Measurements from ENCODE around the gene LINC01488.

The LINC01488 gene

GRCh38 chr11:69531071-69531716 is 49.7 kb downstream of the LINC01488 start:
- WGBS (ENCODE audit: extremely low coverage, insufficient coverage, low lambda C conversion rate): 100% methylated on average over 1 of the region's 12 CpGs
- DNase-seq: no peak

GRCh38 chr11:69531717-69532088 is 50.2 kb downstream of the LINC01488 start:
- H3K79me2 ChIP-seq (ENCODE audit: control insufficient read depth, insufficient read depth, low read length): no peaks in the 10 kb centered on the region
- no peak overlapping the region for H3K9ac ChIP-seq (ENCODE audit: low read length)
- H3K23ac ChIP-seq (ENCODE audit: low read length): no peak overlapping the region

More at GRCh38 chr11:69531071-69531716, 49.7 kb downstream of the LINC01488 start:
- no peak overlapping the region for H3K9ac ChIP-seq (ENCODE audit: low read length)
- no peak overlapping the region for H3K18ac ChIP-seq (ENCODE audit: low read length)
- no peak overlapping the region for H2BK5ac ChIP-seq (ENCODE audit: low read length)
- no peak overlapping the region for H3K23ac ChIP-seq (ENCODE audit: low read length)
- no peak overlapping the region for H2BK15ac ChIP-seq (replicated peaks; ENCODE audit: low read depth)
- no peak overlapping the region for H4K5ac ChIP-seq (ENCODE audit: low read length)
- no peak overlapping the region for H2BK120ac ChIP-seq (ENCODE audit: low read depth, low read length)
- H3K4me1 ChIP-seq (ENCODE audit: control insufficient read depth, low read depth, low read length): no peaks in the 10 kb centered on the region
- no peak overlapping the region for H2AK5ac ChIP-seq (ENCODE audit: low read length)
- H3K36me3 ChIP-seq (ENCODE audit: control insufficient read depth, insufficient read depth, low read length): no peaks in the 10 kb centered on the region
- no peaks in the 10 kb centered on the region for H3K79me2 ChIP-seq (ENCODE audit: control insufficient read depth, insufficient read depth, low read length)
- no peak overlapping the region for H3K4ac ChIP-seq (ENCODE audit: low read depth, low read length)
- no peaks in the 10 kb centered on the region for H3K79me1 ChIP-seq (ENCODE audit: low read length)
- H3K27ac ChIP-seq (ENCODE audit: low read depth, low read length): no peak overlapping the region
- H3K4me3 ChIP-seq (ENCODE audit: low read length): no peak overlapping the region
- no peak overlapping the region for H4K8ac ChIP-seq (ENCODE audit: low read depth, low read length)
- no peak overlapping the region for H3K4me2 ChIP-seq (ENCODE audit: low read length)
- no peaks in the 10 kb centered on the region for H3K27me3 ChIP-seq (ENCODE audit: insufficient read depth, low read length, poor library complexity)
- no peak overlapping the region for H3K56ac ChIP-seq (ENCODE audit: low read length)

GRCh38 chr11:69533296-69534165 is 52.1 kb downstream of the LINC01488 start:
- H3K27ac ChIP-seq (ENCODE audit: low read depth, low read length): no peak overlapping the region
- no peak overlapping the region for H3K56ac ChIP-seq (ENCODE audit: low read length)
- H3K27me3 ChIP-seq (ENCODE audit: insufficient read depth, low read length, poor library complexity): no peaks in the 10 kb centered on the region
- no peak overlapping the region for H3K18ac ChIP-seq (ENCODE audit: low read length)
- H3K4me1 ChIP-seq (ENCODE audit: control insufficient read depth, low read depth, low read length): no peaks in the 10 kb centered on the region
- H3K4ac ChIP-seq (ENCODE audit: low read depth, low read length): no peak overlapping the region
- H3K23ac ChIP-seq (ENCODE audit: low read length): no peak overlapping the region
- no peak overlapping the region for H2BK5ac ChIP-seq (ENCODE audit: low read length)
- no peaks in the 10 kb centered on the region for H3K79me2 ChIP-seq (ENCODE audit: control insufficient read depth, insufficient read depth, low read length)
- no peak overlapping the region for H2BK15ac ChIP-seq (replicated peaks; ENCODE audit: low read depth)
- H3K36me3 ChIP-seq (ENCODE audit: control insufficient read depth, insufficient read depth, low read length): no peaks in the 10 kb centered on the region
- H4K5ac ChIP-seq (ENCODE audit: low read length): no peak overlapping the region
- no peak for DNase-seq
- no peak overlapping the region for H4K8ac ChIP-seq (ENCODE audit: low read depth, low read length)
- no peak overlapping the region for H2AK5ac ChIP-seq (ENCODE audit: low read length)
- H2BK120ac ChIP-seq (ENCODE audit: low read depth, low read length): no peak overlapping the region
- no peaks in the 10 kb centered on the region for H3K79me1 ChIP-seq (ENCODE audit: low read length)
- no peak overlapping the region for H3K4me2 ChIP-seq (ENCODE audit: low read length)
- WGBS (ENCODE audit: extremely low coverage, insufficient coverage, low lambda C conversion rate): no CpG with 5 or more reads among the region's 23 CpGs
- no peak overlapping the region for H3K9ac ChIP-seq (ENCODE audit: low read length)
- H3K4me3 ChIP-seq (ENCODE audit: low read length): no peak overlapping the region

More at GRCh38 chr11:69531717-69532088, 50.2 kb downstream of the LINC01488 start:
- Histone ChIP-seq H3K36me3 (ENCODE audit: control insufficient read depth, insufficient read depth, low read length) (no peaks in the 10 kb centered on the region), H3K79me1 (ENCODE audit: low read length) (no peaks in the 10 kb centered on the region), H2AK5ac (ENCODE audit: low read length) (no peak overlapping the region), H2BK15ac (replicated peaks; ENCODE audit: low read depth) (no peak overlapping the region), H2BK5ac (ENCODE audit: low read length) (no peak overlapping the region), H3K4ac (ENCODE audit: low read depth, low read length) (no peak overlapping the region), H3K27ac (ENCODE audit: low read depth, low read length) (no peak overlapping the region), H3K4me1 (ENCODE audit: control insufficient read depth, low read depth, low read length) (no peaks in the 10 kb centered on the region), H3K27me3 (ENCODE audit: insufficient read depth, low read length, poor library complexity) (no peaks in the 10 kb centered on the region), H4K5ac (ENCODE audit: low read length) (no peak overlapping the region), H3K4me3 (ENCODE audit: low read length) (no peak overlapping the region), H4K8ac (ENCODE audit: low read depth, low read length) (no peak overlapping the region), H3K56ac (ENCODE audit: low read length) (no peak overlapping the region), H2BK120ac (ENCODE audit: low read depth, low read length) (no peak overlapping the region), H3K4me2 (ENCODE audit: low read length) (no peak overlapping the region), H3K18ac (ENCODE audit: low read length) (no peak overlapping the region)
- DNase-seq: no peak
- no CpG with 5 or more reads among the region's 9 CpGs for WGBS (ENCODE audit: extremely low coverage, insufficient coverage, low lambda C conversion rate)

- no peak overlapping the region for H3K27ac ChIP-seq (ENCODE audit: low read depth, low read length)
- no peaks in the 10 kb centered on the region for H3K79me1 ChIP-seq (ENCODE audit: low read length)
- no peak overlapping the region for H4K8ac ChIP-seq (ENCODE audit: low read depth, low read length)
- no peak overlapping the region for H3K56ac ChIP-seq (ENCODE audit: low read length)
- no peak overlapping the region for H2AK5ac ChIP-seq (ENCODE audit: low read length)
- DNase-seq: no peak
- H3K23ac ChIP-seq (ENCODE audit: low read length): no peak overlapping the region
- H2BK5ac ChIP-seq (ENCODE audit: low read length): no peak overlapping the region
- no peak overlapping the region for H3K4me3 ChIP-seq (ENCODE audit: low read length)
- no peak overlapping the region for H2BK120ac ChIP-seq (ENCODE audit: low read depth, low read length)
- H3K18ac ChIP-seq (ENCODE audit: low read length): no peak overlapping the region
- H3K27me3 ChIP-seq (ENCODE audit: insufficient read depth, low read length, poor library complexity): no peaks in the 10 kb centered on the region
- no peak overlapping the region for H3K4ac ChIP-seq (ENCODE audit: low read depth, low read length)
- no peak overlapping the region for H4K5ac ChIP-seq (ENCODE audit: low read length)
- no peaks in the 10 kb centered on the region for H3K4me1 ChIP-seq (ENCODE audit: control insufficient read depth, low read depth, low read length)
- no peak overlapping the region for H3K9ac ChIP-seq (ENCODE audit: low read length)
- H3K36me3 ChIP-seq (ENCODE audit: control insufficient read depth, insufficient read depth, low read length): no peaks in the 10 kb centered on the region
- H2BK15ac ChIP-seq (replicated peaks; ENCODE audit: low read depth): no peak overlapping the region
- no CpG with 5 or more reads among the region's 14 CpGs for WGBS (ENCODE audit: extremely low coverage, insufficient coverage, low lambda C conversion rate)
- H3K79me2 ChIP-seq (ENCODE audit: control insufficient read depth, insufficient read depth, low read length): no peaks in the 10 kb centered on the region
- H3K4me2 ChIP-seq (ENCODE audit: low read length): no peak overlapping the region
Measured at GRCh38 chr11:69534166-69534530, 52.7 kb downstream of the LINC01488 start.

GRCh38 chr11:69535908-69536307 is 54.4 kb downstream of the LINC01488 start:
- H3K9ac ChIP-seq (ENCODE audit: low read length): no peak overlapping the region
- no peaks in the 10 kb centered on the region for H3K27me3 ChIP-seq (ENCODE audit: insufficient read depth, low read length, poor library complexity)
- no peaks in the 10 kb centered on the region for H3K79me2 ChIP-seq (ENCODE audit: control insufficient read depth, insufficient read depth, low read length)
- no peak overlapping the region for H4K5ac ChIP-seq (ENCODE audit: low read length)
- H3K79me1 ChIP-seq (ENCODE audit: low read length): no peaks in the 10 kb centered on the region
- no peak overlapping the region for H3K4me2 ChIP-seq (ENCODE audit: low read length)
- H4K8ac ChIP-seq (ENCODE audit: low read depth, low read length): no peak overlapping the region
- H2BK15ac ChIP-seq (replicated peaks; ENCODE audit: low read depth): no peak overlapping the region
- no peak overlapping the region for H3K18ac ChIP-seq (ENCODE audit: low read length)
- no peaks in the 10 kb centered on the region for H3K4me1 ChIP-seq (ENCODE audit: control insufficient read depth, low read depth, low read length)
- H3K4ac ChIP-seq (ENCODE audit: low read depth, low read length): no peak overlapping the region
- no peak overlapping the region for H2BK5ac ChIP-seq (ENCODE audit: low read length)
- H3K23ac ChIP-seq (ENCODE audit: low read length): no peak overlapping the region
- H3K4me3 ChIP-seq (ENCODE audit: low read length): no peak overlapping the region
- no peak overlapping the region for H3K56ac ChIP-seq (ENCODE audit: low read length)
- H3K36me3 ChIP-seq (ENCODE audit: control insufficient read depth, insufficient read depth, low read length): no peaks in the 10 kb centered on the region
- no peak for DNase-seq
- H2BK120ac ChIP-seq (ENCODE audit: low read depth, low read length): no peak overlapping the region
- H2AK5ac ChIP-seq (ENCODE audit: low read length): no peak overlapping the region
- no peak overlapping the region for H3K27ac ChIP-seq (ENCODE audit: low read depth, low read length)
- WGBS (ENCODE audit: extremely low coverage, insufficient coverage, low lambda C conversion rate): no CpG with 5 or more reads among the region's 7 CpGs

Measured in mesendoderm (in vitro differentiated cells).